Brain microvascular endothelial cell (primary cell): ENCODE data around the gene BAG3.

ENCODE experiments used
- DNase-seq: peaks from one replicate; pipeline ENCODE4 v3.0.0-alpha.2; 2020
- H3K27ac ChIP-seq: fragments of 250-450 bp; sonication (Bioruptor Pico); 2 replicates; pipeline ENCODE4 v1.5.1; 2020; ENCODE audit warnings: mild to moderate bottlenecking, moderate library complexity
- H3K27me3 ChIP-seq: fragments of 250-450 bp; sonication (Bioruptor Pico); replicated peaks from 2 replicates; pipeline ENCODE4 v1.5.1; 2020; ENCODE audit warnings: mild to moderate bottlenecking
- H3K36me3 ChIP-seq: fragments of 250-450 bp; sonication (Bioruptor Pico); replicated peaks from 2 replicates; pipeline ENCODE4 v1.5.1; 2020; ENCODE audit warnings: mild to moderate bottlenecking
- H3K4me3 ChIP-seq: 2 replicates; pipeline ENCODE4 v1.5.1; 2011; ENCODE audit warnings: low read depth, mild to moderate bottlenecking, control low read depth, low read length, moderate library complexity
- CTCF ChIP-seq: IDR thresholded peaks from 2 replicates; pipeline ENCODE4 v1.5.1; 2011; ENCODE audit warnings: low read depth, mild to moderate bottlenecking, moderate library complexity, low read length, control low read depth, inconsistent platforms; ENCODE audit errors: missing control alignments
- in situ Hi-C: cut with HindIII; loops from 2 replicates; pipeline ENCODE4 v1.10.0; 2017; ENCODE audit warnings: low sequenced_read_pairs, low pct_ligation_motif_present

Gene BAG3

GRCh38 chr10:119677904-119678755, 26.9 kb downstream of the BAG3 start:
- H3K27ac ChIP-seq, result no peak overlapping the region
- H3K27me3 ChIP-seq, result no peaks in the 10 kb centered on the region
- in situ Hi-C loops, result no loop called here
- DNase-seq, result no peak
- H3K36me3 ChIP-seq, result peaks cover 45% of the 10 kb centered on the region
- no peak for TF ChIP-seq CTCF
- H3K4me3 ChIP-seq, result no peak overlapping the region

DNA sequence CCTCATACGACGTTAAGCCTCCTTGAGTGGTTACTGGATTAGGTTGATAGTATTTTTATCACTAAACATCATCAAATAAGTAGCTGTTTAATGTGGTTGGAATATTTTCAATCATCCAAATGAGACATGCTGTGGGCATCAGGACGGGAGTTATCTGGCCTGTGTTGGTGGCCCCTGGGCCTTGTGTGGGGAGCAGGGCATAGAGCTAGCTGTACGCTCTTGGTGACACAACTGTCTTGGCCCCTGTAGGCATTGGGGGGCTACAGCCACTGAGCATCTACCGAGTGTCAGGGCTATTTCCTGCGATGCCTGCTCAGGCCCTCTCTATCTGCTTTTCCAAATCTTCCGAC, 28.3 kb downstream of the BAG3 start:
- Histone ChIP-seq H3K4me3 (no peak overlapping the region), H3K27me3 (no peaks in the 10 kb centered on the region), H3K36me3 (peaks cover 31% of the 10 kb centered on the region), H3K27ac (peak overlapping the region; percentile 35)
- in situ Hi-C loops, result no loop called here
- TF ChIP-seq CTCF, result no peak
- DNase-seq, result no peak

DNA sequence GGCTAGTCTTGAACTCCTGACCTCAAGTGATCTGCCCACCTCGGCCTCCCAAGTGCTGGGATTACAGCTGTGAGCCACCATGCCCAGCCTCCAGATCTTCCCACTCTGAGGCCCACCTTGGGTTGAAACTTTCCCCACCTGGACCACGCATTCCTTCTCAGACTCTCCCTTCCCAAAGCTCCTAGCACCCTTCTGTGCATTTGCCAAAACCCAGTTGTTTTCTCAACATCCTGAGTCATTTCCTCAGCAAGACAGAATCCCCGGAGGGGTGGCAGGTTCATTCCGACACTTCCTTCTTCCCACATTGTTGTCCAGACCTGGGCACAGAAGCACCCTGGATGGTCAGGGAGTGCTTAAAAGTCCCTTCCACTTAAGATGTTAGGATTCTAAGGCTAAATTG, 28.9 kb downstream of the BAG3 start:
- Histone ChIP-seq H3K27ac (peak overlapping the region; percentile 35), H3K4me3 (no peak overlapping the region), H3K36me3 (peaks cover 26% of the 10 kb centered on the region), H3K27me3 (no peaks in the 10 kb centered on the region)
- no peak for TF ChIP-seq CTCF
- in situ Hi-C loops, result no loop called here
- DNase-seq, result peak; percentile 63

DNA sequence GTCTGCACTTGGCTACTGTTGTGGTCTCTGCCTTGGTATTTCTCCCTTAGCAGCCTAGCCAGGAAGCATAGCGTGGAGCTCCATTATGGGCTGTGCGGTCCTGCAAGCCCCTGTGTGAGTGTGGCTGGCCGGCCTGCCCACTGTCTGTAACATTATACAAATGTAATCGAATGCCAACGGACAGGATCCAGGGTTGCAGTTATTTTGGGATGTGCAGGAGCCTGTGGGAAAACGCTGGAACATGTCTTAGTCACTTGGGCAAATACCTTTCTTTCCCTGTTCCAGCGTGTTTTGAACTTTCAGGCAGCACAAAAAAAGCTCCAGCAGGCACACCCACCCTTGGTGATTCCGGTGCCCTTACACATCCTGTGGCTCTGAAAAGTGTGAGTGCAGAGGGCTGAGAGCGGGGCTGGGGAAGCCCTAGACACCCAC, 29.5 kb downstream of the BAG3 start:
- Histone ChIP-seq H3K4me3 (no peak overlapping the region), H3K27ac (peak overlapping the region; percentile 35), H3K36me3 (peaks cover 23% of the 10 kb centered on the region), H3K27me3 (no peaks in the 10 kb centered on the region)
- TF ChIP-seq CTCF, result no peak
- in situ Hi-C loops, result no loop called here
- DNase-seq, result no peak

GRCh38 chr10:119686465-119687191, 35.4 kb downstream of the BAG3 start:
- in situ Hi-C loops, result no loop called here
- peak overlapping the region; percentile 82 for H3K27ac ChIP-seq
- peak; percentile 90 for TF ChIP-seq CTCF

More at GRCh38 chr10:119686465-119687191, 35.4 kb downstream of the BAG3 start:
- no peaks in the 10 kb centered on the region for H3K36me3 ChIP-seq
- peak overlapping the region; percentile 52 for H3K4me3 ChIP-seq
- no peaks in the 10 kb centered on the region for H3K27me3 ChIP-seq
- peak; percentile 95 for DNase-seq
